Stimulated activated CD8-positive, alpha-beta memory T cell treated with anti-CD3 and anti-CD28 coated beads, Interleukin-7, amount 100 ng/mL, for 24 hours (primary cell): Measurements from ENCODE around the gene MFSD8.
"Not testable (repeated sequence)": the region's sequence is repeated elsewhere in the genome, so short reads cannot be mapped to it uniquely, and the experiment has no call there.

Experiments used
- DNase-seq: peaks from one replicate; pipeline ENCODE4 v3.0.0-alpha.2; 2020; ENCODE audit warnings: low read depth

MFSD8 gene

GRCh38 chr4:127931836-127932235 is 33.1 kb downstream of the MFSD8 start:
- DNase-seq = not testable (repeated sequence)

GRCh38 chr4:127930175-127930574 is 34.8 kb downstream of the MFSD8 start:
- DNase-seq = no peak

GRCh38 chr4:127925720-127926119 is 39.3 kb downstream of the MFSD8 start:
- not testable (repeated sequence) for DNase-seq

- no peak for DNase-seq
These were observed 42.7 kb downstream of the MFSD8 start for GRCh38 chr4:127922226-127922625.

- no peak for DNase-seq
These were observed 44.5 kb downstream of the MFSD8 start for GRCh38 chr4:127920521-127920920.

GRCh38 chr4:127917151-127917550 is 47.8 kb downstream of the MFSD8 start:
- DNase-seq = no peak

GRCh38 chr4:127916512-127916911 is 48.5 kb downstream of the MFSD8 start:
- no peak for DNase-seq

GRCh38 chr4:127905029-127905428 is 59.9 kb downstream of the MFSD8 start:
- DNase-seq = no peak

GRCh38 chr4:127899682-127900081 is 65.3 kb downstream of the MFSD8 start:
- not testable (repeated sequence) for DNase-seq

GRCh38 chr4:127896528-127896927 is 68.4 kb downstream of the MFSD8 start:
- DNase-seq = no peak

- DNase-seq = no peak
These were observed 68.9 kb downstream of the MFSD8 start for GRCh38 chr4:127896069-127896468.

- no peak for DNase-seq
These were observed 75.1 kb downstream of the MFSD8 start for GRCh38 chr4:127889903-127890302.

GRCh38 chr4:127888559-127888958 is 76.4 kb downstream of the MFSD8 start:
- no peak for DNase-seq

- DNase-seq = no peak
These were observed 83.5 kb downstream of the MFSD8 start for GRCh38 chr4:127881563-127881864.

- peak; percentile 91 for DNase-seq
These were observed 84.0 kb downstream of the MFSD8 start, which contains the start of gene PLK4 for GRCh38 chr4:127880763-127881562. Gene PLK4 (plus strand): TSS chr4:127880893. CDS start chr4:127881135, 242 bp downstream.

- no peak for DNase-seq
These were observed 89.2 kb downstream of the MFSD8 start for GRCh38 chr4:127875791-127876190.

GRCh38 chr4:127870688-127871087 is 94.3 kb downstream of the MFSD8 start:
- no peak for DNase-seq

GRCh38 chr4:127870281-127870680 is 94.7 kb downstream of the MFSD8 start:
- no peak for DNase-seq

GRCh38 chr4:127868196-127868595 is 96.8 kb downstream of the MFSD8 start:
- no peak for DNase-seq
